Thoracic aorta (tissue), 2 donors: Measurements from ENCODE around the gene TRMU. TPM values are rescaled to one million over a fixed set of nuclear protein-coding genes. Genes with fewer than 3 reads are reported as not detected.
"Not testable (repeated sequence)": the region's sequence is repeated elsewhere in the genome, so short reads cannot be mapped to it uniquely, and the experiment has no call there.

Experiments used
- ATAC-seq: fragments of 150-250 bp; one replicate; pipeline ENCODE4 v1.8.0; 2017; ENCODE audit warnings: low read depth; ENCODE audit not compliant: insufficient number of reproducible peaks, low FRiP score
- DNase-seq: peaks from one replicate; pipeline ENCODE4 v3.0.0-alpha.2; 2020; ENCODE audit warnings: low spot score
- H3K27ac ChIP-seq, 2 donors: fragments of 200-600 bp; sonication (generic); 1 replicate in 1 of 2; 2 replicates in 1 of 2; pipeline ENCODE4 v1.5.1; 2016; ENCODE audit warnings: mild to moderate bottlenecking in 2 of 2, moderate library complexity in 2 of 2
- H3K27me3 ChIP-seq: fragments of 200-600 bp; sonication (generic); replicated peaks from 2 replicates; pipeline ENCODE4 v1.6.0; 2016; ENCODE audit warnings: mild to moderate bottlenecking; ENCODE audit not compliant: insufficient read depth
- H3K36me3 ChIP-seq: fragments of 200-600 bp; sonication (generic); one replicate; pipeline ENCODE4 v1.5.1; 2016
- H3K4me1 ChIP-seq, 2 donors: fragments of 200-600 bp; sonication (generic); 1 replicate in 1 of 2; 2 replicates in 1 of 2; pipeline versions ENCODE4 v1.5.1 to v1.6.0; 2016; ENCODE audit warnings: low read depth in 2 of 2, mild to moderate bottlenecking in 1 of 2; ENCODE audit not compliant: control insufficient read depth in 1 of 2
- H3K4me3 ChIP-seq: fragments of 200-600 bp; sonication (generic); 2 replicates; pipeline ENCODE4 v1.5.1; 2016; ENCODE audit warnings: mild to moderate bottlenecking
- H3K9me3 ChIP-seq: fragments of 200-600 bp; sonication (generic); 2 replicates; pipeline ENCODE4 v1.5.1; 2016
- total RNA-seq, 2 donors: library from RNA; depleted of rRNA; stranded (reverse); fragments of >200 nt; gene quantifications; one replicate each; pipeline versions ENCODE4 v1.1.0 to v1.2.3, GENCODE V29; 2016
- TF ChIP-seq, protein P1 (sequence below): fragments of 200-600 bp; sonication (generic); IDR thresholded peaks from one replicate; pipeline ENCODE4 v1.5.1; 2019; ENCODE audit warnings: antibody characterized with exemption

The TRMU gene
- total RNA-seq, 2 donors from 2014 or later = 30.2 to 45.4 TPM

- Histone ChIP-seq H3K9me3 (no peaks in the 10 kb centered on the region), H3K27ac (no peak overlapping the region), H3K36me3 (no peaks in the 10 kb centered on the region), H3K27me3 (no peaks in the 10 kb centered on the region), H3K4me3 (no peak overlapping the region), H3K4me1 (no peaks in the 10 kb centered on the region)
- TF ChIP-seq, protein P1, sequence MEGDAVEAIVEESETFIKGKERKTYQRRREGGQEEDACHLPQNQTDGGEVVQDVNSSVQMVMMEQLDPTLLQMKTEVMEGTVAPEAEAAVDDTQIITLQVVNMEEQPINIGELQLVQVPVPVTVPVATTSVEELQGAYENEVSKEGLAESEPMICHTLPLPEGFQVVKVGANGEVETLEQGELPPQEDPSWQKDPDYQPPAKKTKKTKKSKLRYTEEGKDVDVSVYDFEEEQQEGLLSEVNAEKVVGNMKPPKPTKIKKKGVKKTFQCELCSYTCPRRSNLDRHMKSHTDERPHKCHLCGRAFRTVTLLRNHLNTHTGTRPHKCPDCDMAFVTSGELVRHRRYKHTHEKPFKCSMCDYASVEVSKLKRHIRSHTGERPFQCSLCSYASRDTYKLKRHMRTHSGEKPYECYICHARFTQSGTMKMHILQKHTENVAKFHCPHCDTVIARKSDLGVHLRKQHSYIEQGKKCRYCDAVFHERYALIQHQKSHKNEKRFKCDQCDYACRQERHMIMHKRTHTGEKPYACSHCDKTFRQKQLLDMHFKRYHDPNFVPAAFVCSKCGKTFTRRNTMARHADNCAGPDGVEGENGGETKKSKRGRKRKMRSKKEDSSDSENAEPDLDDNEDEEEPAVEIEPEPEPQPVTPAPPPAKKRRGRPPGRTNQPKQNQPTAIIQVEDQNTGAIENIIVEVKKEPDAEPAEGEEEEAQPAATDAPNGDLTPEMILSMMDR = no peak
- ATAC-seq (no peak), DNase-seq (no peak)
Measured at GRCh38 chr22:46308283-46308988, 27.1 kb upstream of the TRMU start.

- Histone ChIP-seq H3K27me3 (no peaks in the 10 kb centered on the region), H3K36me3 (no peaks in the 10 kb centered on the region), H3K27ac (no peak overlapping the region), H3K4me1 (no peaks in the 10 kb centered on the region), H3K9me3 (no peaks in the 10 kb centered on the region), H3K4me3 (no peak overlapping the region)
- ATAC-seq (no peak), DNase-seq (no peak)
- TF ChIP-seq, protein P1 = no peak
Measured at GRCh38 chr22:46309526-46310085, 25.9 kb upstream of the TRMU start.

- TF ChIP-seq, protein P1 = no peak
- Histone ChIP-seq H3K27ac (no peak overlapping the region), H3K4me1 (no peaks in the 10 kb centered on the region), H3K9me3 (no peaks in the 10 kb centered on the region), H3K36me3 (no peaks in the 10 kb centered on the region), H3K27me3 (no peaks in the 10 kb centered on the region), H3K4me3 (no peak overlapping the region)
- ATAC-seq (no peak), DNase-seq (no peak)
Measured at GRCh38 chr22:46312056-46312455, 23.5 kb upstream of the TRMU start.

DNA sequence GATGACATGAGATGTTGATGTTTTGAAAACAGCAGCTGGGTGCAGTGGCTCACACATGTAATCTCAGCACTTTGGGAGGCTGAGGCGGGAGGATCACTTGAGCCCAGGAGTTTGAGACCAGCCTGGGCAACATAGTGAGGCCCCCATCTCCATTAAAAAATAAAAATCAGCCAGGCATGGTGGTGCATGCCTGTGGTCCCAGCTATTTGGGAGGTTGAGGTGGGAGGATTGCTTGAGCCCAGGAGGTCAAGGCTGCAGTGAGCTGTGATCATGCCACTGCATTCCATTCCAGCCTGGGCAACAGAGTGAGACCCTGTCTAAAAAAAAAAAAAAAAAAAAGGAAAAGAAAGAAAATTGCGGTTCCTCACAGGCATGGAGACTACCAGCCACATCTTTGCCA, 22.7 kb upstream of the TRMU start:
- not testable (repeated sequence) for ATAC-seq, H3K4me3 ChIP-seq

GRCh38 chr22:46315976-46316375, 19.5 kb upstream of the TRMU start:
- Histone ChIP-seq H3K27ac (no peak overlapping the region), H3K4me3 (no peak overlapping the region), H3K9me3 (no peaks in the 10 kb centered on the region), H3K27me3 (no peaks in the 10 kb centered on the region), H3K4me1 (no peaks in the 10 kb centered on the region), H3K36me3 (no peaks in the 10 kb centered on the region)
- TF ChIP-seq, protein P1 = no peak
- ATAC-seq (no peak), DNase-seq (no peak)

More for the DNA sequence above, 22.7 kb upstream of the TRMU start:
- not testable (repeated sequence) for H3K27me3 ChIP-seq, H3K36me3 ChIP-seq, H3K27ac ChIP-seq, H3K9me3 ChIP-seq, DNase-seq, H3K4me1 ChIP-seq
